Activated CD4-positive, alpha-beta T cell treated with anti-CD3 and anti-CD28 coated beads, Interleukin-2, amount 10 ng/mL, durations not matched to agents 7 days and 5 days (primary cell): ENCODE measurements around the gene DCTD. TPM values are rescaled to one million over a fixed set of nuclear protein-coding genes. Genes with fewer than 3 reads are reported as not detected.

ENCODE experiments used
- total RNA-seq, 2 experiments: library from RNA; stranded (reverse); gene quantifications; one replicate each; pipeline ENCODE4 v1.2.3, GENCODE V29; 2021

Gene DCTD
- total RNA-seq, 2 experiments from 2014 or later: 60.0 to 65.9 TPM

Other genes starting within 250 kb of the DCTD start
- under 1 TPM; 0.25 to 0.52 TPM for gene WWC2, start 181.9 kb upstream of the DCTD start, total RNA-seq